ENCODE measurements around the gene SYNE2.
A peak's percentile ranks its signal among the peaks of the same experiment; 100 is the strongest.

SYNE2 gene

GRCh38 chr14:63875311-63875710 is 22.5 kb downstream of the SYNE2 start:
- DNase-seq: no peak

- DNase-seq: no peak
Observed at GRCh38 chr14:63877550-63877939, 24.7 kb downstream of the SYNE2 start.

- DNase-seq: no peak
Observed at GRCh38 chr14:63878052-63878451, 25.2 kb downstream of the SYNE2 start.

GRCh38 chr14:63878792-63879191 is 26.0 kb downstream of the SYNE2 start:
- no peak for DNase-seq

GRCh38 chr14:63881926-63882325 is 29.1 kb downstream of the SYNE2 start:
- no peak for DNase-seq

- DNase-seq: no peak
Observed at GRCh38 chr14:63887899-63888298, 35.1 kb downstream of the SYNE2 start.

GRCh38 chr14:63890553-63890952 is 37.7 kb downstream of the SYNE2 start:
- DNase-seq: no peak

GRCh38 chr14:63891148-63891975 is 38.6 kb downstream of the SYNE2 start:
- DNase-seq: peak; percentile 18

GRCh38 chr14:63892265-63892664 is 39.5 kb downstream of the SYNE2 start:
- DNase-seq: no peak

GRCh38 chr14:63893701-63894458 is 41.1 kb downstream of the SYNE2 start:
- DNase-seq: no peak

- DNase-seq: peak; percentile 89
Observed at GRCh38 chr14:63895510-63895909, 42.7 kb downstream of the SYNE2 start.

- DNase-seq: no peak
Observed at GRCh38 chr14:63896278-63896720, 43.5 kb downstream of the SYNE2 start.

- no peak for DNase-seq
Observed at GRCh38 chr14:63897721-63898163, 44.9 kb downstream of the SYNE2 start.

- DNase-seq: no peak
Observed at GRCh38 chr14:63899953-63900352, 47.1 kb downstream of the SYNE2 start.

GRCh38 chr14:63901434-63902085 is 48.8 kb downstream of the SYNE2 start:
- DNase-seq: no peak

GRCh38 chr14:63902375-63902976 is 49.7 kb downstream of the SYNE2 start:
- no peak for DNase-seq

- no peak for DNase-seq
Observed at GRCh38 chr14:63904724-63905123, 51.9 kb downstream of the SYNE2 start.

- no peak for DNase-seq
Observed at GRCh38 chr14:63905370-63905769, 52.6 kb downstream of the SYNE2 start.

GRCh38 chr14:63908667-63909264 is 56.0 kb downstream of the SYNE2 start:
- no peak for DNase-seq

- DNase-seq: no peak
Observed at GRCh38 chr14:63909984-63910383, 57.2 kb downstream of the SYNE2 start.

GRCh38 chr14:63910583-63911363 is 58.0 kb downstream of the SYNE2 start:
- DNase-seq: no peak

- no peak for DNase-seq
Observed at GRCh38 chr14:63911404-63911803, 58.6 kb downstream of the SYNE2 start.
